HG03439 (cell line): ENCODE data around the gene C11orf68.
"Not testable (repeated sequence)": the region's sequence is repeated elsewhere in the genome, so short reads cannot be mapped to it uniquely, and the experiment has no call there.

Experiments used
- ATAC-seq: cut with Tn5 transposase; IDR thresholded peaks from one replicate; pipeline ENCODE4 v1.9.1; 2021; ENCODE audit warnings: mild to moderate bottlenecking, moderate library complexity; ENCODE audit not compliant: unreplicated experiment

The C11orf68 gene

DNA sequence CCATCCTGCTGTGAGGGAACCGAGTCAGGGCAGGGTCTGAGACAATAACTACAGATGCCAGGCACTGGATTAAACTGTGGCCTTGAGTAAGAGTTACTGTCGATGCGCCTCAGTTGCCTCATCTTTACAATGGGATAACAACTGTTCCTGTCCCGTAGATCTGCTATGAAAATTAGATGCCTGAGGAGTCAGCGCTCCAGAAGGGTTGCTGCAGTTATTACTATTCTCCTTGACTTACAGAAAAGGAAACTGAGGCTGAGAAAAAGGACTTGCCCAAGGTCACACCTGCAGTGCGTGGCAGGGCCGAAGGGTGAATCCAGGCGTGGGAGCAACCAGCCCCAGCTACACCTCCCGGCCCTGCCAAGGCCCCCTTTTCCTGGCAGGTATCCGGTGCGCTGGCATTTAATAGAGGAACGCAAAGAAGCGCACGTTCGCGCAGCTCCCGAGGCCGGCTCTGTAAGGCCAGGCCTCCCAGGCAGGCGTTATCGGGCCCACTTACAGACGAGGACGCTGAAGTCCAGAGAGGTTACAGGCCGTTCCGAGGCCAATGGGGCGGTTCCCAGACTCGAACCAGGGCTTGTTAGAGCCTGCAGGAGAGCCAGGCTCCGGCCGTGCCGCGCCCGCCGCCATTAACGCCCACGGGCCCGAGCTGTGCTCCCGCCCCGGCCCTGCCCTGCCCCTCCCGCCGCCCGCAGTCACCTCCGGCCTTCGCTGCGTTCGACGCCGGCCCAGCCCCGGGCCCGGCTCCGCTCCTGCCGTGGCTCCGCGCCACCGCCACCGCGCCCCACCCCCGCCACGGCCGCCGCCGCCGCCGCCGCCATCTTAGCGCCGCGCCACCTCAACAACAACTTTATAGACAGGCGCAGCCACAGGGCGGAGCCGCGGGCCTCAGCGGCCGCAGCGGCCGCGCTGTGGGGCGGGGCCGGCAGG, at the start of gene C11orf68:
C11orf68 (minus strand) TSS at position 852 of the 930 bp plus-strand sequence; CDS start at position 821, 31 bp downstream.
- ATAC-seq = peak; percentile 55

DNA sequence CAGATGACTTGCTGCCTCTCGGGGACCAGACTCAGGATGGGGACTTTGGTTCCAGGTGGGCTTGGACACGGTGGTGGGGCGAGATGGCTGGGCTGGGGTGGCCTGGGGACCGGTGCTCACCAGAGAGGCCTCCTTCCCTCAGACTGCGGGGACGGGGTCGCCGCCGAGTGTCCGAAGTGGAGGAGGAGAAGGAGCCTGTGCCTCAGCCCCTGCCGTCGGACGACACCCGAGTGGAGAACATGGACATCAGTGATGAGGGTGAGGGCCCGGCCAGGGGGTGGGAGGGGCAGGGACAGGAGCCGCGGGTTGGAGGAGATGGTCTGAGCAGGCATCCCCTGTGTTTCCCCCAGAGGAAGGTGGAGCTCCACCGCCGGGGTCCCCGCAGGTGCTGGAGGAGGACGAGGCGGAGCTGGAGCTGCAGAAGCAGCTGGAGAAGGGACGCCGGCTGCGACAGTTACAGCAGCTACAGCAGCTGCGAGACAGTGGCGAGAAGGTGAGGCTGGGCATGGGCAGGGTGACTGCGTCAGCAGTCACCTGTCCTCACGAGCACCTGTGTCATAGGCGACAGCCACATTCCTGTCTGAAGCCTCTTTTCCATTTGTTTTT, 48.6 kb upstream of the C11orf68 start:
- ATAC-seq = no peak

DNA sequence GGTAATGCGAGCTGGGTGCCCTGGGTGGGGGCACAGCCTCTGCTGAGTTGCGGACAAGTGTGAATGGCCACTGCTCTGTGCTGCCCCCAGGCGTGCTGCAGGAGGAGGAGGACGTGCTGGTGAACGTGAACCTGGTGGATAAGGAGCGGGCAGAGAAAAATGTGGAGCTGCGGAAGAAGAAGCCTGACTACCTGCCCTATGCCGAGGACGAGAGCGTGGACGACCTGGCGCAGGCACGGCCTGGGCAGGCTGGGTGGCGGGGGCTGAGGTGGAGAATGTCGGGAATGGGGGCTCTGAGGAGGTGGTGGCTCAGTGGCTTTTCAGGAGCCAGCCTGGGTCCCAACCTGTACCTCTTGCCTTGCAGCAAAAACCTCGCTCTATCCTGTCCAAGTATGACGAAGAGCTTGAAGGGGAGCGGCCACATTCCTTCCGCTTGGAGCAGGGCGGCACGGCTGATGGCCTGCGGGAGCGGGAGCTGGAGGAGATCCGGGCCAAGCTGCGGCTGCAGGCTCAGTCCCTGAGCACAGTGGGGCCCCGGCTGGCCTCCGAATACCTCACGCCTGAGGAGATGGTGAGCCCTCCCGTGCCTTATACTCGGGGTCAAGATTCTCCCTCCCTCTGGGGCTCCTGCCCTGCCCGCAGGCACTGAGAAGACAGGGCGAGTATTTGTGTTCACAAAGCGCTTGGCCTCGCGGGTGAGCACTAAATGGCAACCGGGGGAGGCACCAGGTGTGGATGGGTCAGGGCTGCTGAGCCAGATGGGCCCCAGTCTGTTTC, 47.3 kb upstream of the C11orf68 start:
- ATAC-seq = no peak

DNA sequence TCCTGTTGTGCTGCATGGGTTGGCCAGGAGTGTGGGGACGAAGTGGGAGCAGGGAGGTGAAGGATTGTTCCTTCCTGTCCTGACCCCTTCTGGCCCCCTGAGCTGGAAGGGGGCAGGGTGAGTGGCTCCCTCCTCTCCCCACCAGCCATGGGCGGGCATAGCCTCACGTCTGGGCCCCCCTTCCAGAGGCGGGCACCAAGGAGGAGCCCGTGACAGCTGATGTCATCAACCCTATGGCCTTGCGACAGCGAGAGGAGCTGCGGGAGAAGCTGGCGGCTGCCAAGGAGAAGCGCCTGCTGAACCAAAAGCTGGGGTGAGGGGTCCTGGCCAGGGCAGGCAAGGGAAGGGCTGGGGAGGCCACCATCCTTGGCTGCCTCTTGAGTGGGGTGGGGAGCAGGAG, 46.0 kb upstream of the C11orf68 start:
- ATAC-seq = no peak

- ATAC-seq = no peak
Measured at GRCh38 chr11:65962141-65962564, 43.3 kb upstream of the C11orf68 start.

DNA sequence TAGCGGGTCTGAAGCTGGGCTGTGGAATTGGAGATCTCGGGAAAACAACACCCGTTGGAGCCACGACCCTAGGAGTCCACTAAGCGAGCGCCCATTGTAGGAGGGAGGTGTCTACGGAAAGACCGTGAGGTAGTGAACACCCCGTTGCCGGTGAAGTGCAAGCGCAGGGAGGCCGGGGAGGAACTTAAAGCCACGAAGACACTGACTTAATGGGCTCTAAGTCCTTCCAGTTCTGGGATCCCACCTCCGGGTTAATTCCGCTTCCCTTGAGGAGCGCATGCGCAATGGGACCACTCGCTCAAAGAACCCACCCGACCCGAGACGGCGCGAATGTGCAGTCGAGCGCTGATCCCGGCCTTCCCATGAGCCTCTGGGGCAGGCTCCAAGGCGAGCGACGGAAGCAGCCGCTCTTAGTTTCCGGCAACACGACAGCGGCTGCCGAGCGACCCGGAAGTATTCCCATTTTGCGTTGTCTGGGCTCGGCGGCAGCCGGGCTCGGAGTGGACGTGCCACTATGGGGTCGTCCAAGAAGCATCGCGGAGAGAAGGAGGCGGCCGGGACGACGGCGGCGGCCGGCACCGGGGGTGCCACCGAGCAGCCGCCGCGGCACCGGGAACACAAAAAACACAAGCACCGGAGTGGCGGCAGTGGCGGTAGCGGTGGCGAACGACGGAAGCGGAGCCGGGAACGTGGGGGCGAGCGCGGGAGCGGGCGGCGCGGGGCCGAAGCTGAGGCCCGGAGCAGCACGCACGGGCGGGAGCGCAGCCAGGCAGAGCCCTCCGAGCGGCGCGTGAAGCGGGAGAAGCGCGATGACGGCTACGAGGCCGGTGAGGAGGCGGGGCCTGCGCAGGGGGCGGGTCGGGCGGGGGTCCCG, 42.6 kb upstream of the C11orf68 start, which contains the start of gene SART1:
SART1 (plus strand) TSS at position 468 of the 874 bp plus-strand sequence; CDS start at position 515, 47 bp downstream.
- peak; percentile 83 for ATAC-seq

- no peak for ATAC-seq
Measured at GRCh38 chr11:65960824-65961266, 42.0 kb upstream of the C11orf68 start.

DNA sequence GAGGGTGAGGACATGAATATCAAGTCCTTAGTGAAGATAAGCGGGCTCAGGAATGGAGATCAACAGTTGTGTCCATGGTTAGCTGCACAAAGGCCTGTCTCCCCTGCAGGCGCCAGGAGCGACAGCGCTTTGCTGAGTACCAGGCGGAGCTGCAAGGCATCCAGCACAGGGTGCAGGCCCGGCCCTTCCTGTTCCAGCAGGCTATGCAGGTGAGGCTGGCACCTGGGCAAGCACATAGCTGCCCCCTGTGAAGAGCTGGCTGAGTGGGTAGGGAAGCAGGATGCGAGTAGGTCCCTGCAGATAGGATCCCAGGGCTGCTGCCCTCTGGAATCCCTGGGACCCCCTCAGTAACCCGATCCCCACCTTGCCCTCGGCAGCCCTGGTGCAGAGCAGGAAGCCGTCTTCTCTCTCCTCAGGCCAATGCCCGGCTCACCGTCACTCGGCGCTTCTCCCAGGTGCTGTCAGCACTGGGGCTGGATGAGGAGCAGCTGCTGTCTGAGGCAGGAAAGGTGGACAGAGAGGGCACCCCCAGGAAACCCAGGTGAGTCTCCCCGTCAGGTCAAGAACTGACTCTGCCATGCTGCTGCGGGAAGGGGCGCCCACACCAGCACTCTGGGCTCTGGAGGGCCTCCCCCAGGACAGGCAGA, 40.0 kb upstream of the C11orf68 start:
- no peak for ATAC-seq

GRCh38 chr11:65958291-65958690, 39.4 kb upstream of the C11orf68 start:
- ATAC-seq = no peak

- no peak for ATAC-seq
Measured at GRCh38 chr11:65954771-65955170, 35.9 kb upstream of the C11orf68 start.

- ATAC-seq = no peak
Measured at GRCh38 chr11:65953471-65953870, 34.6 kb upstream of the C11orf68 start.

- ATAC-seq = no peak
Measured at GRCh38 chr11:65952052-65952521, 33.2 kb upstream of the C11orf68 start.

GRCh38 chr11:65951641-65952040, 32.8 kb upstream of the C11orf68 start:
- ATAC-seq = not testable (repeated sequence)

- not testable (repeated sequence) for ATAC-seq
Measured at GRCh38 chr11:65950711-65951110, 31.8 kb upstream of the C11orf68 start.

DNA sequence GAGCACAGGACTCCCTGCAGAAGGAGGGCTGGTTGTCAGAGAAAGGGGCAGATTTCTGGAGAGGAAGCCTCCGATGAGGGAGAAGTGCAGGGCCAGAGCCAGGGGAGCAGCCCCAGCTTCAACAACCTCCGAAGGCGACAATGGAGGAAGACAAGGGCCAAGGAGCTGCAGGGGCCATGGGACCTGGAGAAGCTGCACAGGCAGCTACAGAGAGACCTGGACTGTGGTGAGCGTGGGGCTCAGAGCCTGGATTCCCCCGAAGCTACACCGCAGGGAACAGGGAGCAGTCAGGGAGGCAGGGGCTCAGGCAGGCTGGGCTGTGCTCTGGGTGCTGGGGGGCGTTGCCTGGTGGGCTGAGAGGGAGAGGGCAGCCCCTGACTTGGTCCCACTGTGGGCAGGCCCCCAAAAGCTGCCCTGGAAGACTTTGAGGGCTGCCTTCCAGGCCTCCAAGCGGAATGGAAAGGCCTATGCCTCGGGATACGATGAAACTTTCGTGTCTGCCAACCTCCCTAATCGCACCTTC, 28.8 kb upstream of the C11orf68 start:
- ATAC-seq = no peak

DNA sequence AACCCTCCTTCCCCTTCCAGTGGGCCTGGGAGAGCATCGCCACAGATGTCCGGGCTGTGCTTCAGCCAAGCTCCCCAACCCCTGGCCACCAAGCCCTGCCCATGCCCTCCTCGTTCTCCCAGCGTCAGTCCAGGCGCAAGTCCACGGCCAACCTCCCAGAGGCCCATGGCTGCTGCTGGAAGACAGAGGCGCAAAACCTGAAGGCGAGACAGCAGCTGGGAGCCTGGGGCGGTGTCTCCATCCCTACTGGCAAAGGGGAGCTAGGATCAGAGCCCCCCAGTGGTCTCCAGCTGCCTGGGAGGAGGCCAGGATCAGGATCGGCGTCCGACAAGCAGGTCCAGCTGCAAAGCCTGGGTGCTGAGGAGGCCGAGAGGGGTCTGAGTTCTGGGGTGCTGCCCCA, 28.3 kb upstream of the C11orf68 start:
- ATAC-seq = no peak

DNA sequence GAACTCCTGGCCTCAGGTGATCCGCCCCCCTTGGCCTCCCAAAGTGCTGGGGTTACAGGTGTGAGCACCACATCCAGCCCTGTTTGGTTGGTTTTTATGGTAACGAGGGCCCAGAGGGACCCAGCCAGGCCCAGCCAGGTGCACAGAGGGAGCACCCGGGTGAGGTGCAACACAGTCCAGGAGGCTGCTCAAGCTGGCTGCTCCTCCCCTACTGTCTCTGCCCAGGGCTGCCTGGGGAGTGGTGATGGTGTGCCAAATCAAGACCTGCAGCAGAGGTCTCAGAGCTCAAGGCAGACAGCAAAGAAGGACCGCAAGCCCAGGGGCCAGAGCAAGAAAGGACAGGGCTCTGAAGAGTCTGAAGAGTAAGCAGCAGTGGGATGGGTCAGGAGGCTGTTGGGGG, 27.8 kb upstream of the C11orf68 start:
- no peak for ATAC-seq

DNA sequence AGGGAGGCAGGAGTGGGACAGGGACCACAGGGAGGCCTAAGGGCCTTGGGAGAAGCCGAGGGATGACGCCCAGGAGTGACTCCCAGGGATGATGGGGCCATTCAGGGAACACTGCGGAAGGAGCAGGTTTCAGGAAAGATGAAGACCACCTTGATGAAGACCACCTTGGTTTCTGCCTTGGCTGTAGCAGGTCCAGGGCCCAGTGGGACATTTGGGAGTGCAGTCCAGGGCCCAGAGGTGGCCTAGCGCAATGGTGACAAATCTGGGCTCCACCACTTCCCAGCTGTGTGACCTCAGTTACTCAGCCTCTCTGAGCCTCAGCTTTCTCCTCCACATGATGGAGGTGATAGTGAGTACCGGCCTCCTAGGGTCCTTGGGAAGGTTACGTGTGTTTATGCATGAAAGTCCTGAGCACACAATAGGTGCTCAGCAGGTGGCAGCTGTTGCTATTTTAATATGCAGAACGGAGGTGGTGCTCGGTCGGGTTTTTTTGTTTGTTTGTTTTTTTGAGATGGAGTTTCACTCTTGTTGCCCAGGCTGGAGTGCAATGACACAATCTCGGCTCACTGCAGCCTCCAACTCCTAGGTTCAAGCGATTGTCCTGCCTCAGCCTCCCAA, 27.2 kb upstream of the C11orf68 start:
- ATAC-seq = no peak

- no peak for ATAC-seq
Measured at GRCh38 chr11:65945430-65945911, 26.6 kb upstream of the C11orf68 start, which contains the start of gene TSGA10IP. Gene TSGA10IP (plus strand): TSS chr11:65945480. CDS start chr11:65945676, 196 bp downstream.
